H1 (cell line): ENCODE data around the gene PAN2. TPM values are rescaled to one million over a fixed set of nuclear protein-coding genes. Genes with fewer than 3 reads are reported as not detected.
"Not testable (repeated sequence)": the region's sequence is repeated elsewhere in the genome, so short reads cannot be mapped to it uniquely, and the experiment has no call there.

Experiments
- CTCF ChIA-PET: fragments of 300-600 bp; sonication (Branson Sonifier 250); formaldehyde crosslinking; loops from one replicate; lab custom pipeline; 2021; ENCODE audit not compliant: partially characterized antibody; lab: Charles Lee
- POLR2A ChIA-PET: fragments of 300-600 bp; sonication (Branson Sonifier 250); formaldehyde crosslinking; loops from one replicate; lab custom pipeline; 2021; ENCODE audit warnings: inconsistent platforms; ENCODE audit not compliant: partially characterized antibody; lab: Charles Lee
- DNase-seq, 2 experiments: peaks; one replicate each; pipeline versions ENCODE4 v3.0.0 to v3.0.0-alpha.2; 2010 to 2022; ENCODE audit warnings: low spot score in 2 of 2, low read depth in 1 of 2, mixed read lengths in 1 of 2
- FAIRE-seq: peaks from 2 replicates; lab custom pipeline; 2011; peaks lifted over from hg19 to GRCh38; lab: Jason Lieb, UNC
- H2AFZ ChIP-seq: 2 replicates; pipeline ENCODE4 v1.8.1; 2012; ENCODE audit warnings: low read length, inconsistent platforms
- H2AK5ac ChIP-seq: 2 replicates; pipeline ENCODE4 v1.6.1; 2013; ENCODE audit warnings: low read depth, low read length
- H2BK120ac ChIP-seq: replicated peaks from 2 replicates; pipeline ENCODE3; 2013; ENCODE audit warnings: low read depth, low read length, inconsistent platforms
- H2BK12ac ChIP-seq: 2 replicates; pipeline ENCODE4 v1.6.1; 2013; ENCODE audit warnings: low read depth, low read length
- H2BK15ac ChIP-seq: 2 replicates; pipeline ENCODE4 v1.6.1; 2013; ENCODE audit warnings: low read length
- H2BK20ac ChIP-seq: 2 replicates; pipeline ENCODE4 v1.6.1; 2013; ENCODE audit warnings: low read length
- H2BK5ac ChIP-seq: 2 replicates; pipeline ENCODE4 v1.6.1; 2013; ENCODE audit warnings: low read depth, low read length
- H3K14ac ChIP-seq: 2 replicates; pipeline ENCODE4 v1.6.1; 2013; ENCODE audit warnings: inconsistent platforms; ENCODE audit not compliant: insufficient read length
- H3K18ac ChIP-seq: 2 replicates; pipeline ENCODE4 v1.6.1; 2013; ENCODE audit warnings: low read length; ENCODE audit errors: extremely low read depth
- H3K23ac ChIP-seq: 2 replicates; pipeline ENCODE4 v1.6.1; 2013; ENCODE audit warnings: inconsistent platforms; ENCODE audit not compliant: insufficient read length
- H3K23me2 ChIP-seq: 2 replicates; pipeline ENCODE4 v1.6.1; 2013; ENCODE audit warnings: low read depth, low read length
- H3K27ac ChIP-seq: 2 replicates; pipeline ENCODE4 v1.6.1; 2011; ENCODE audit warnings: low read depth, low read length, inconsistent platforms
- H3K27me3 ChIP-seq, 4 experiments: replicated peaks in 1 of 4; 1 replicate in 1 of 4; 2 replicates in 3 of 4; pipeline versions ENCODE4 v1.6.1 to v1.8.1; 2011 to 2013; ENCODE audit warnings: low read length in 3 of 4, mild to moderate bottlenecking in 3 of 4, inconsistent platforms in 2 of 4, mixed read lengths in 2 of 4, moderate library complexity in 1 of 4; ENCODE audit not compliant: control insufficient read depth in 3 of 4, insufficient read depth in 3 of 4; ENCODE audit errors: extremely low read depth in 1 of 4
- H3K36me3 ChIP-seq, 4 experiments: 2 replicates each; pipeline versions ENCODE4 v1.6.1 to v1.8.1; 2011 to 2013; ENCODE audit warnings: mild to moderate bottlenecking in 4 of 4, low read length in 3 of 4, moderate library complexity in 2 of 4, control low read depth in 1 of 4, inconsistent platforms in 1 of 4; ENCODE audit not compliant: insufficient read depth in 4 of 4, control insufficient read depth in 2 of 4
- H3K4ac ChIP-seq: replicated peaks from 2 replicates; pipeline ENCODE3; 2013; ENCODE audit warnings: low read length, low read depth, mixed read lengths, inconsistent platforms; ENCODE audit not compliant: insufficient read length
- H3K4me1 ChIP-seq, 4 experiments: replicated peaks in 1 of 4; 1 replicate in 1 of 4; 2 replicates in 3 of 4; pipeline versions ENCODE4 v1.6.1 to v1.8.1; 2011 to 2013; ENCODE audit warnings: low read length in 3 of 4, inconsistent platforms in 2 of 4, mixed read lengths in 1 of 4; ENCODE audit not compliant: insufficient read depth in 4 of 4, control insufficient read depth in 3 of 4
- H3K4me2 ChIP-seq, 2 experiments: 2 replicates each; pipeline versions ENCODE4 v1.6.1 to v1.8.1; 2011 to 2013; ENCODE audit warnings: low read depth in 2 of 2, low read length in 2 of 2, control low read depth in 1 of 2, inconsistent platforms in 1 of 2, mild to moderate bottlenecking in 1 of 2; ENCODE audit not compliant: insufficient read depth in 1 of 2
- H3K4me3 ChIP-seq, 4 experiments: fragments of 200-600, 300-600 bp in 1 of 4; sonication (generic), shearing (Covaris generic), sonication (Bioruptor Twin) in 1 of 4; 2 replicates each; pipeline versions ENCODE4 v1.5.1 to v1.8.1; 2011 to 2016; ENCODE audit warnings: low read length in 4 of 4, low read depth in 3 of 4, control low read depth in 2 of 4, inconsistent platforms in 2 of 4, mild to moderate bottlenecking in 2 of 4, mixed read lengths in 1 of 4, moderate library complexity in 1 of 4; ENCODE audit not compliant: insufficient read depth in 2 of 4; ENCODE audit errors: extremely low read depth in 1 of 4
- H3K56ac ChIP-seq: replicated peaks from 2 replicates; pipeline ENCODE3; 2013; ENCODE audit warnings: low read depth, mild to moderate bottlenecking, mixed read lengths, low read length, inconsistent platforms; ENCODE audit not compliant: insufficient read length
- H3K79me1 ChIP-seq: 2 replicates; pipeline ENCODE4 v1.6.1; 2013; ENCODE audit warnings: low read depth, low read length, control low read depth
- H3K79me2 ChIP-seq, 2 experiments: 2 replicates each; pipeline versions ENCODE4 v1.6.1 to v1.8.1; 2012 to 2013; ENCODE audit warnings: low read length in 2 of 2, mild to moderate bottlenecking in 2 of 2, inconsistent platforms in 1 of 2; ENCODE audit not compliant: insufficient read depth in 2 of 2, control insufficient read depth in 1 of 2
- H3K9ac ChIP-seq, 4 experiments: replicated peaks in 1 of 4; 1 replicate in 1 of 4; 2 replicates in 3 of 4; pipeline versions ENCODE4 v1.6.1 to v1.8.1; 2011 to 2013; ENCODE audit warnings: low read depth in 3 of 4, low read length in 3 of 4, control low read depth in 2 of 4, mild to moderate bottlenecking in 2 of 4, moderate library complexity in 2 of 4, inconsistent platforms in 1 of 4; ENCODE audit errors: extremely low read depth in 1 of 4
- H3K9me3 ChIP-seq, 2 experiments: 2 replicates each; pipeline versions ENCODE4 v1.6.1 to v1.8.1; 2012 to 2013; ENCODE audit warnings: mild to moderate bottlenecking in 2 of 2, moderate library complexity in 2 of 2, control low read depth in 1 of 2, inconsistent platforms in 1 of 2, low read depth in 1 of 2, low read length in 1 of 2, mixed read lengths in 1 of 2; ENCODE audit not compliant: insufficient read depth in 2 of 2
- H4K20me1 ChIP-seq, 2 experiments: replicated peaks in 1 of 2; 2 replicates each; pipeline versions ENCODE3 to v1.8.1; 2011 to 2013; ENCODE audit warnings: inconsistent platforms in 2 of 2, low read length in 2 of 2, mild to moderate bottlenecking in 1 of 2; ENCODE audit not compliant: insufficient read depth in 2 of 2, control insufficient read depth in 1 of 2
- H4K5ac ChIP-seq: 2 replicates; pipeline ENCODE4 v1.6.1; 2013; ENCODE audit warnings: low read length, low read depth, mixed read lengths, inconsistent platforms; ENCODE audit not compliant: insufficient read length
- H4K8ac ChIP-seq: 2 replicates; pipeline ENCODE4 v1.8.0; 2013; ENCODE audit warnings: mild to moderate bottlenecking, moderate library complexity, low read length, inconsistent platforms; ENCODE audit not compliant: insufficient read depth; ENCODE audit errors: extremely low read depth
- H4K91ac ChIP-seq: replicated peaks from 2 replicates; pipeline ENCODE3; 2013; ENCODE audit warnings: low read length, mixed read lengths, inconsistent platforms; ENCODE audit not compliant: insufficient read length
- WGBS, 2 experiments: shearing (Covaris generic) in 1 of 2; methylation state at CpG; one replicate each; pipeline versions ENCODE4 v1.1.6 to v1.1.7; 2013 to 2015; ENCODE audit warnings: low lambda C conversion rate in 2 of 2, mixed read lengths in 2 of 2, inconsistent platforms in 1 of 2, low coverage in 1 of 2, missing lambda C conversion rate in 1 of 2; ENCODE audit not compliant: insufficient replicate concordance in 2 of 2, insufficient coverage in 1 of 2, insufficient read length in 1 of 2; ENCODE audit errors: extremely low coverage in 1 of 2, missing lambda C conversion rate in 1 of 2; 5-methylcytosine and 5-hydroxymethylcytosine counted together
- polyA plus RNA-seq, 7 experiments: library from polyadenylated mRNA; depleted of rRNA in 3 of 7; stranded (reverse) in 5 of 7; unstranded in 2 of 7; fragments of >200 nt in 5 of 7; fragments of 200-250 nt in 2 of 7; gene quantifications; 1 replicate in 5 of 7; 2 replicates in 1 of 7; 4 replicates in 1 of 7; pipeline versions ENCODE4 v1.2.1 to v1.2.3, GENCODE V29; 2011 to 2013; ENCODE audit warnings: missing spikeins in 2 of 7, mixed read lengths in 2 of 7
- total RNA-seq: library from RNA; stranded (reverse); fragmentation: NEBNext Ultra II Directional; extraction: Animal tissue kit (Norgen Biotek cat#: 25700); gene quantifications from 2 replicates; pipeline ENCODE4 v1.2.1, GENCODE V29; 2021

Gene PAN2
- total and polyA plus RNA-seq, 2 of the 8 experiments (the other 6 are each of a cell fraction or from before 2014, with no cell fraction given), result 29.6 to 36.7 TPM

DNA sequence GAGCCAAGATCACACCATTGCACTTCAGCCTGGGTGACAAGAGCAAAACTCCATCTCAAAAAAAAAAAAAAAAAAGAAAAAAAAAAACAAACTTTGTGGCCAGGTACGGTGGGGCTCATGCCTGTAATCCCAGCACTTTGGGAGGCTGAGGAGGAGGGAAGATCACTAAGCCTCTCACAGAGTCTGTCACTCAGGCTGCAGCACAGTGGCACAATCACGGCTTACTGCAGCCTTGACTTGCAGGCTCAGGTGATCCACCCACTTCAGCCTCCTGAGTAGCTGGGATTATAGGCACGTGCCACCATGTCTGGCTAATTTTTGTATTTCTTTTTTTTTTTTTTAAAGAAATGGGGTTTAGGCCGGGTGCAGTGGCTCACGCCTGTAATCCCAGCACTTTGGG, 49.5 kb downstream of the PAN2 start:
- H3K9ac ChIP-seq, H4K91ac ChIP-seq, H3K4ac ChIP-seq, H3K23me2 ChIP-seq, H3K4me2 ChIP-seq, H2BK120ac ChIP-seq, H3K4me3 ChIP-seq, H3K79me2 ChIP-seq, H3K23ac ChIP-seq, H2BK20ac ChIP-seq, H3K18ac ChIP-seq, H3K27ac ChIP-seq, H4K20me1 ChIP-seq, H3K79me1 ChIP-seq, FAIRE-seq, DNase-seq, H3K27me3 ChIP-seq, H2BK5ac ChIP-seq, H2AK5ac ChIP-seq, H2BK12ac ChIP-seq, H3K4me1 ChIP-seq, H2AFZ ChIP-seq, H3K56ac ChIP-seq, H2BK15ac ChIP-seq, H3K14ac ChIP-seq, H4K5ac ChIP-seq, H3K9me3 ChIP-seq, H4K8ac ChIP-seq: not testable (repeated sequence)
- ChIA-PET CTCF (interaction anchor here (0.6 to 0.7 kb wide), 2 partner anchors 30 to 461 kb away, joined by 3 to 4 read pairs; no protein-coding TSS in a partner anchor), POLR2A (interaction anchor here (0.6 to 3.3 kb wide), 7 partner anchors 9 to 177 kb away, joined by 3 to 14 read pairs (median 4); partner anchors contain the start of gene COQ10A)
- H3K36me3 ChIP-seq, result peaks cover 12 to 58% (median 39%) of the 10 kb centered on the region in 4 experiments; a peak in 7 of 8 replicates
- 98% methylated on average over 5 of the region's 5 CpGs; no CpG with 5 or more reads in 1 of the 2 experiments for WGBS, 2 experiments
